Measurements from ENCODE around the gene TWIST2. TPM values are rescaled to one million over a fixed set of nuclear protein-coding genes. Genes with fewer than 3 reads are reported as not detected.
A peak's percentile ranks its signal among the peaks of the same experiment; 100 is the strongest.

TWIST2 gene
- total RNA-seq, 2 experiments from 2014 or later: not detected

- DNase-seq: no peak
- ChIA-PET CTCF (interaction anchor here (0.7 to 0.8 kb wide), 2 partner anchors 41 to 181 kb away, joined by 3 read pairs; no protein-coding TSS in a partner anchor), POLR2A (no interaction called here)
- Mint-ChIP-seq H3K4me3 (no peak overlapping the region), H3K4me1 (peaks cover 11% of the 10 kb centered on the region), H3K9me3 (ENCODE audit: low read depth) (no peaks in the 10 kb centered on the region), H3K27ac (no peak overlapping the region), H3K27me3 (no peaks in the 10 kb centered on the region), H3K36me3 (ENCODE audit: low read depth) (no peaks in the 10 kb centered on the region)
- ATAC-seq: no peak
- intact Hi-C loops (cut with DNase I, micrococcal nuclease): no loop called here
Measured at GRCh38 chr2:238947243-238947760, 99.4 kb downstream of the TWIST2 start.

GRCh38 chr2:238947920-238948710 is 100.2 kb downstream of the TWIST2 start:
- DNase-seq (peak; percentile 13), ATAC-seq (peak; percentile 36)
- intact Hi-C loops (cut with DNase I, micrococcal nuclease): no loop called here
- ChIA-PET CTCF (interaction anchor here (0.6 to 0.8 kb wide), 3 partner anchors 41 to 434 kb away, joined by 3 to 4 read pairs (median 3); no protein-coding TSS in a partner anchor), POLR2A (no interaction called here)
- no peaks in the 10 kb centered on the region for H3K9me3 Mint-ChIP-seq (ENCODE audit: low read depth)
- no peaks in the 10 kb centered on the region for H3K27me3 Mint-ChIP-seq
- H3K4me1 Mint-ChIP-seq: peaks cover 11% of the 10 kb centered on the region
- H3K27ac Mint-ChIP-seq: no peak overlapping the region
- no peaks in the 10 kb centered on the region for H3K36me3 Mint-ChIP-seq (ENCODE audit: low read depth)
- no peak overlapping the region for H3K4me3 Mint-ChIP-seq

GRCh38 chr2:238948765-238949641 is 101.1 kb downstream of the TWIST2 start:
- Mint-ChIP-seq H3K27me3 (peaks cover 2% of the 10 kb centered on the region), H3K9me3 (ENCODE audit: low read depth) (no peaks in the 10 kb centered on the region), H3K4me1 (peaks cover 11% of the 10 kb centered on the region), H3K4me3 (no peak overlapping the region), H3K27ac (no peak overlapping the region), H3K36me3 (ENCODE audit: low read depth) (no peaks in the 10 kb centered on the region)
- DNase-seq: no peak
- ATAC-seq: no peak
- intact Hi-C loops (cut with DNase I, micrococcal nuclease): no loop called here
- ChIA-PET CTCF (no interaction called here), POLR2A (no interaction called here)

GRCh38 chr2:238949710-238950345 is 101.9 kb downstream of the TWIST2 start:
- Mint-ChIP-seq H3K4me1 (peaks cover 11% of the 10 kb centered on the region), H3K36me3 (ENCODE audit: low read depth) (no peaks in the 10 kb centered on the region), H3K27ac (no peak overlapping the region), H3K4me3 (no peak overlapping the region), H3K9me3 (ENCODE audit: low read depth) (no peaks in the 10 kb centered on the region), H3K27me3 (peaks cover 4% of the 10 kb centered on the region)
- ChIA-PET CTCF (interaction anchor here (0.6 kb wide), 1 partner anchor 945 kb away, joined by 3 read pairs; no protein-coding TSS in a partner anchor), POLR2A (no interaction called here)
- no peak for ATAC-seq
- DNase-seq: no peak
- intact Hi-C loops (cut with DNase I, micrococcal nuclease): no loop called here

GRCh38 chr2:238950551-238950950 is 102.7 kb downstream of the TWIST2 start:
- ChIA-PET POLR2A (no interaction called here), CTCF (no interaction called here)
- H3K4me3 Mint-ChIP-seq: no peak overlapping the region
- H3K9me3 Mint-ChIP-seq (ENCODE audit: low read depth): no peaks in the 10 kb centered on the region
- H3K27me3 Mint-ChIP-seq: peaks cover 7% of the 10 kb centered on the region
- H3K36me3 Mint-ChIP-seq (ENCODE audit: low read depth): no peaks in the 10 kb centered on the region
- no peak overlapping the region for H3K27ac Mint-ChIP-seq
- no peak for ATAC-seq
- DNase-seq: no peak
- intact Hi-C loops (cut with DNase I, micrococcal nuclease): no loop called here
- H3K4me1 Mint-ChIP-seq: peaks cover 11% of the 10 kb centered on the region

- ChIA-PET CTCF (no interaction called here), POLR2A (no interaction called here)
- H3K27me3 Mint-ChIP-seq: peaks cover 15% of the 10 kb centered on the region
- DNase-seq: no peak
- H3K36me3 Mint-ChIP-seq (ENCODE audit: low read depth): no peaks in the 10 kb centered on the region
- intact Hi-C loops (cut with DNase I, micrococcal nuclease): no loop called here
- H3K9me3 Mint-ChIP-seq (ENCODE audit: low read depth): no peaks in the 10 kb centered on the region
- H3K4me3 Mint-ChIP-seq: no peak overlapping the region
- no peak for ATAC-seq
- H3K4me1 Mint-ChIP-seq: peaks cover 11% of the 10 kb centered on the region
- no peak overlapping the region for H3K27ac Mint-ChIP-seq
Measured at GRCh38 chr2:238952261-238952919, 104.5 kb downstream of the TWIST2 start.

GRCh38 chr2:238954841-238955591 is 107.1 kb downstream of the TWIST2 start:
- ChIA-PET POLR2A (no interaction called here), CTCF (no interaction called here)
- no peaks in the 10 kb centered on the region for H3K4me1 Mint-ChIP-seq
- peaks cover 27% of the 10 kb centered on the region for H3K27me3 Mint-ChIP-seq
- no peak for DNase-seq
- ATAC-seq: no peak
- no peak overlapping the region for H3K4me3 Mint-ChIP-seq
- no peak overlapping the region for H3K27ac Mint-ChIP-seq
- intact Hi-C loops (cut with DNase I, micrococcal nuclease): no loop called here
- no peaks in the 10 kb centered on the region for H3K9me3 Mint-ChIP-seq (ENCODE audit: low read depth)
- no peaks in the 10 kb centered on the region for H3K36me3 Mint-ChIP-seq (ENCODE audit: low read depth)

GRCh38 chr2:238955648-238956531 is 108.0 kb downstream of the TWIST2 start:
- ATAC-seq: no peak
- ChIA-PET CTCF (no interaction called here), POLR2A (no interaction called here)
- Mint-ChIP-seq H3K4me3 (no peak overlapping the region), H3K9me3 (ENCODE audit: low read depth) (no peaks in the 10 kb centered on the region), H3K4me1 (no peaks in the 10 kb centered on the region), H3K27me3 (peaks cover 27% of the 10 kb centered on the region), H3K36me3 (ENCODE audit: low read depth) (no peaks in the 10 kb centered on the region), H3K27ac (no peak overlapping the region)
- intact Hi-C loops (cut with DNase I, micrococcal nuclease): no loop called here
- no peak for DNase-seq

- intact Hi-C loops (cut with DNase I, micrococcal nuclease): no loop called here
- Mint-ChIP-seq H3K4me1 (no peaks in the 10 kb centered on the region), H3K9me3 (ENCODE audit: low read depth) (no peaks in the 10 kb centered on the region), H3K4me3 (no peak overlapping the region), H3K27ac (no peak overlapping the region), H3K27me3 (peaks cover 31% of the 10 kb centered on the region), H3K36me3 (ENCODE audit: low read depth) (no peaks in the 10 kb centered on the region)
- DNase-seq: no peak
- ChIA-PET POLR2A (no interaction called here), CTCF (no interaction called here)
- no peak for ATAC-seq
Measured at GRCh38 chr2:238956676-238957075, 108.8 kb downstream of the TWIST2 start.

Measured in activated CD4-positive, alpha-beta T cell treated with anti-CD3 and anti-CD28 coated beads for 36 hours (primary cell).